ENCODE data around the gene SERPINE2.

The SERPINE2 gene

DNA sequence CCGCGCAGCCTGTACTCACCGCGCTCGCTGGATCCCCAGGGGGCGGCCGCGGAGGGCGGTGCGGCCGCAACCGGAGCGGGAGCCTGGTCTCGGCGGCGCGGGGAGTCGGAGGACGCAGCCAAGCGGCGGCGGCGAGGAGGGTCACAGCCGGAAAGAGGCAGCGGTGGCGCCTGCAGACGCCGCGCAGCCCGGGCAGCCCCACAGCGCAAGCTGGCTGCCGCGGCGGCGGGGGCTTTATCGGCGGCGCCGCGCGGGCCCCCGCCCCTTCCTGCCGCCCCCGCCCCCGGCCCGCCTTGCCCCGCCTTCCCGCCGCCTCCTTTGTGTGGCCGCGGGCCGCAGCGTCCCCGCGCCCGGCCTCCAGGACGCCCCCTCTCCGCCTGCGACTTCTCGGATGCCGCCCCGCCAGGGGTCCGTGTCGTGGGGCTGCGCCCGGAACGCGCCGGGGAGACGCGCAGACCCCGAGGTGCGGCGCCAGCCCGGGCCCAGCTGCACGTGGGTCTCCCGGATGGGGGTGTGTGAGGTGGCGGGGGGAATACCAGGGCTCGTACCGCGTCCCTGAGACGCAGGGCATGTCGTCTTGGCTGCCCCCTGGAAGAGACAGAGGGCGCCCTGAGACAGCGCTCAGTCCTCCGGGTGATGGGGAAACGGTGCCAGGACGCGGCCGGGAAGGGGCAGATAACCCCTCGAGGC is at the start of gene SERPINE2:
SERPINE2 (minus strand) TSS at position 207 of the 690 bp plus-strand sequence. CDS start 37,386 bp downstream, outside the sequence.
- DNase-seq = peak; percentile 21

DNA sequence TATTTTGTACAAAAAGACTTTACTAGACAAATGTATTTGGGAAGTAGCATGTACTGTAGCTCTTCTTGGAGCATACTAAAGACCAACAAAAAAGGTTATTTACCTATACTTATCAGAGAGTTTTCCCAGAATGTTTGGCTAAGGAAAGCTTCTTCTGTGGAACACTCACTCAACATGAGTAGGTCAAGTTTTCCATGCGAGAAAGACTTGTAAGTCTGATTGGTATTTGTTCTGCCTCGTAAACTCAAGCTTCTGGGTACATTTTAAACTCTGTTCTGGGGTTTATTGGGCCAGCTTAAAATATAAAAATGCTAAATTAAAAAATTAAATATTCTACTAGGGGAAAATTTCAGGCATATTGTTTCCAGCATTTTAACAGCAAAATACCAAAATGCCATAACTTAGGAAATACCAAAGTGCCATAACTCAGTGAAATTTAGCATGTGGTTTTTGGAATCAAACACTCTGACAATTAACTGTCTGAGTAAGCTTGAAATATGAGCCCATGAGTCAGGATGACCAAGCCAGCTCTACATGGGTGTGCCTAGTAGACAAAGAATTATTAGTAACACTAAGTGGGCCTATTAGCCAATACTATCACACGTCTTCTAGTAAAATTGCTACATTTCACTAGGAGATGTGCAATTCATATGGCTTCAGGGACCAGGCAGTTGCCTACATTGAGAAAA is 47.3 kb upstream of the SERPINE2 start:
- DNase-seq = no peak

GRCh38 chr2:224085811-224086210 is 46.7 kb upstream of the SERPINE2 start:
- no peak for DNase-seq

DNA sequence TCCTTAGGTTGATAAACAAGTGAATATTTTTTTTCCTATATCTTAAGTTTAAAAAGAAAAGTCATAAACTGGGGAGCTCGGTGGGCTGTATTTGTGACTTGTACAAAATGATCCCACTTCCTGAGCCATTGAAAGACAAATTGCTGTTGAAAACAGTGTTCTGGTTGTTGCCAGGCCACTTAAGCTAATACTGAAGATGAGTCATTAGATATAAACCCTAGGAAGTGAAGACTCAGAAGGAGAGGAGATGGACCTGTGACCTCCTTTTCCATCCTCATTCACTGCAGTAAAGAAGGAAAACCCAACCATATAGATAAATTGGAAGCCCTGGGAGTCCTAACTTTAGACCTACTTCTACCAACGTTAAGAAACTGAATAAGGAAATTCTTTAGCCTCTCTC is 46.2 kb upstream of the SERPINE2 start:
- DNase-seq = no peak

- no peak for DNase-seq
Measured at GRCh38 chr2:224084266-224084892, 45.3 kb upstream of the SERPINE2 start.

- DNase-seq = no peak
Measured at GRCh38 chr2:224083638-224084037, 44.6 kb upstream of the SERPINE2 start.

- DNase-seq = no peak
Measured at GRCh38 chr2:224078656-224079055, 39.6 kb upstream of the SERPINE2 start.

GRCh38 chr2:224077773-224078507 is 38.9 kb upstream of the SERPINE2 start:
- no peak for DNase-seq

GRCh38 chr2:224075588-224075987 is 36.5 kb upstream of the SERPINE2 start:
- no peak for DNase-seq

- DNase-seq = no peak
Measured at GRCh38 chr2:224073676-224074075, 34.6 kb upstream of the SERPINE2 start.

- DNase-seq = no peak
Measured at GRCh38 chr2:224072541-224073188, 33.6 kb upstream of the SERPINE2 start.

DNA sequence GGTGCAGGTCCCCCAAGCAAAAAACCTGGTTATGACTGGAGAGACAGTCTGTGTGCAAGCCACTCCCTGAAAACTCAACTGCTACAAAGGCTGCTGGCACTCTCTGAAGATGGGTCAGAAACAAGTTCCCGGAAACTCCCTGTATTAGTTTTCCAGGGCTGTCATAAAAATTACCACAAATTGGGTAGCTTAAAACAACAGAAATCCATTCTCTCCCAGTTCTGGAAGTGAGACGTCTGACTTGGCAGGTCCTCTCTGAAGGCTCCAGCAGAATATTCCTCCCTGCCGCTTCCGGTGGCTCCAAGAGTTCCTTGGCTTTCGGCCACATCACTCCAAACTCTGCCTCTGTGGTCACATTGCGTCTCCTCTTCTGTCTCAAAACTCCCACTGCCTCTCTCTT is 30.1 kb upstream of the SERPINE2 start:
- DNase-seq = no peak

- no peak for DNase-seq
Measured at GRCh38 chr2:224063298-224063648, 24.2 kb upstream of the SERPINE2 start.

- DNase-seq = no peak
Measured at GRCh38 chr2:224062481-224063297, 23.6 kb upstream of the SERPINE2 start.

DNA sequence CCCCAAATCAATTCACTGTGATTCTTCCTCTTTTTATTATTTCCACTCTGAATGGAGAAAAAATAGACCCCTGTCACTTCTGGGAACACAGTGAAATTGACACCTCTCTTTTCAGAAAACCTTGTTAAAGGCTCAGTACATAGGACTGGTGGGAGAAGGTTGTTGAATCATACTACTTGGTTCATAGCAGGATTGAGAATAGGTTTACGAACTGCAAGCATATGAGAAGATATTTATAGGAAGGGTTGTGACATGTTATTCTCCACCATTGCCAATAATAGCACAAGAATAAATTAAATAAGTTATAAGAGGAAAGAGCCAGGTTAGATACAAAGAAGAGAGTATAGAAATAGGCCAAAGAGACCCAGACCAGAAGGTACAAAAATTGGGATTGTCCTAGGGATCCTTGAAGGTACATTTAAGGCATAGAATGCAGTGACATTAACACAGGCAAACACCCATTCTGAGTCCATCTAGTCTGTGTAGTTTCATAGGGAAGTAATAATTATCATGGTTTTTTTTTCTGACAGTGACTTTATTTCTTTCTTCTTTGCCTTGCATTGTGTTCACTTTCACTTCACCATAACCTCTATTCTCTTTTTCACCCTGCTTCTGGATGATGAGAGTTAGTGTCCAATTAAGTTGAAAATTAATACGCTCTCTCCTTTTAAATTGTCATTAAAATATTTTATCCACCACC is 21.8 kb upstream of the SERPINE2 start:
- no peak for DNase-seq

DNA sequence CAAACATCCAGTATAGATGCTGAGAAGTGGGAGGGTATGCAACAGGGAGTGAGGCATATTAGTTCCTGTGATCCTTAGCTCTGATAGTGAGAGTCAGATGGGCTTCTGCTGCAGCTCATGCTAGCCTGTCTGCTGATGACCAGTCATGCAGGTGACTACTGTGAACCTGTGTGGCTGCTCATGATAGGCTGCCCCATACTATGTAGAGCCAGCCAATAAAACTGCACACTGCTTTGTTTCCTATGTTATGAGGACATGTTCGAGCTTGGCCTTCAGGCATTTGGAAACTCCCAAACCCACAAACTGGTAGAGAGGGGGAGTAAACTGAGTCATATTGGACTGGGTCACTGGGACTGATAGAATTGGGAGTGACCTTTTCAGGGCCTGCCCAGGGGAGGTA is 20.1 kb upstream of the SERPINE2 start:
- no peak for DNase-seq

- DNase-seq = no peak
Measured at GRCh38 chr2:224058048-224058775, 19.1 kb upstream of the SERPINE2 start.

- no peak for DNase-seq
Measured at GRCh38 chr2:224056889-224057288, 17.8 kb upstream of the SERPINE2 start.

DNA sequence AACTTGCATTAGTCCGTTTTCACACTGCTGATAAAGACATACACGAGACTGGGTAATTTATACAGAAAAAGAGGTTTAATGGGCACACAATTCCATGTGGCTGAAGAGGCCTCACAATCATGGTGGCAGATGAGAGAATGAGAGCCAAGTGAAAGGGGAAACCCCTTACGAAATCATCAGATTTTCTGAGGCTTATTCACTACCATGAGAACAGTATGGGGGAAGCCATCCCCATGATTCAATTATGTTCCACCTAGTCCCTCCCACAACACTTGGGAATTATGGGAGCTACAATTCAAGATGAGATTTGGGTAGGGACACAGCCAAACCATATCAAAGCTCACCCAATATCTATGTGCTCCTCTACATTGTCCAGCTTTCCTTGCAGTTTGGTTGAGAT is 16.0 kb upstream of the SERPINE2 start:
- DNase-seq = no peak

GRCh38 chr2:224046752-224047151 is 7.7 kb upstream of the SERPINE2 start:
- no peak for DNase-seq
